Measurements from ENCODE around the gene ELOVL6.
A peak's percentile ranks its signal among the peaks of the same experiment; 100 is the strongest.
"Not testable (repeated sequence)": the region's sequence is repeated elsewhere in the genome, so short reads cannot be mapped to it uniquely, and the experiment has no call there.

The ELOVL6 gene

GRCh38 chr4:110068248-110068647, 130.2 kb downstream of the ELOVL6 start:
- no peak for DNase-seq

- no peak for DNase-seq
These were observed 133.5 kb downstream of the ELOVL6 start for GRCh38 chr4:110064934-110065333.

GRCh38 chr4:110064295-110064694, 134.1 kb downstream of the ELOVL6 start:
- DNase-seq, result no peak

GRCh38 chr4:110062166-110062565, 136.2 kb downstream of the ELOVL6 start:
- no peak for DNase-seq

GRCh38 chr4:110061076-110061475, 137.3 kb downstream of the ELOVL6 start:
- DNase-seq, result no peak

GRCh38 chr4:110059556-110060191, 138.7 kb downstream of the ELOVL6 start:
- peak; percentile 41 for DNase-seq

GRCh38 chr4:110058677-110059076, 139.7 kb downstream of the ELOVL6 start:
- no peak for DNase-seq

GRCh38 chr4:110055158-110055768, 143.2 kb downstream of the ELOVL6 start:
- DNase-seq, result peak; percentile 13

GRCh38 chr4:110049951-110050925, 148.2 kb downstream of the ELOVL6 start:
- DNase-seq, result peak; percentile 71

- no peak for DNase-seq
These were observed 151.8 kb downstream of the ELOVL6 start for GRCh38 chr4:110046588-110047049.

GRCh38 chr4:110042545-110043517, 155.6 kb downstream of the ELOVL6 start:
- DNase-seq, result no peak

- no peak for DNase-seq
These were observed 156.7 kb downstream of the ELOVL6 start for GRCh38 chr4:110041735-110042134.

GRCh38 chr4:110039164-110039563, 159.3 kb downstream of the ELOVL6 start:
- DNase-seq, result not testable (repeated sequence)

- peak; percentile 14 for DNase-seq
These were observed 164.4 kb downstream of the ELOVL6 start for GRCh38 chr4:110034026-110034393.

GRCh38 chr4:110033355-110034025, 164.9 kb downstream of the ELOVL6 start:
- DNase-seq, result no peak

- DNase-seq, result no peak
These were observed 165.8 kb downstream of the ELOVL6 start for GRCh38 chr4:110032603-110033002.

GRCh38 chr4:110025718-110026117, 172.7 kb downstream of the ELOVL6 start:
- no peak for DNase-seq

- DNase-seq, result no peak
These were observed 173.4 kb downstream of the ELOVL6 start for GRCh38 chr4:110025056-110025455.

- DNase-seq, result no peak
These were observed 176.0 kb downstream of the ELOVL6 start for GRCh38 chr4:110022457-110022856.

- DNase-seq, result no peak
These were observed 177.6 kb downstream of the ELOVL6 start for GRCh38 chr4:110020646-110021443.

- no peak for DNase-seq
These were observed 178.3 kb downstream of the ELOVL6 start for GRCh38 chr4:110020139-110020538.

Measured in CD4-positive, alpha-beta T cell treated with Interleukin-17A for 1 hour (primary cell).